Spleen (tissue), 11 donors: ENCODE measurements around the gene PRKAB1. TPM values are rescaled to one million over a fixed set of nuclear protein-coding genes. Genes with fewer than 3 reads are reported as not detected.

Experiments
- DNase-seq: peaks from one replicate; pipeline ENCODE4 v3.0.0-alpha.2; 2020
- H3K27ac ChIP-seq, 8 donors: fragments of 200-600 bp; sonication (generic) in 7 of 8; 1 replicate in 4 of 8; 2 replicates in 4 of 8; pipeline versions ENCODE4 v1.5.0 to v1.8.0; 2016 to 2021; ENCODE audit warnings: inconsistent platforms in 4 of 8, mild to moderate bottlenecking in 4 of 8, moderate library complexity in 1 of 8
- H3K27me3 ChIP-seq, 7 donors: fragments of 200-600 bp; sonication (generic) in 6 of 7; replicated peaks in 1 of 7; 1 replicate in 4 of 7; 2 replicates in 3 of 7; pipeline versions ENCODE4 v1.5.0 to v1.8.0; 2016 to 2021; ENCODE audit warnings: inconsistent platforms in 3 of 7, mild to moderate bottlenecking in 1 of 7
- H3K36me3 ChIP-seq, 6 donors: fragments of 200-600 bp; sonication (generic) in 5 of 6; 1 replicate in 4 of 6; 2 replicates in 2 of 6; pipeline versions ENCODE4 v1.5.0 to v1.8.0; 2016 to 2021; ENCODE audit warnings: inconsistent platforms in 2 of 6
- H3K4me1 ChIP-seq, 6 donors: fragments of 200-600 bp; sonication (generic) in 5 of 6; 1 replicate in 3 of 6; 2 replicates in 3 of 6; pipeline versions ENCODE4 v1.5.0 to v1.8.0; 2016 to 2021; ENCODE audit warnings: inconsistent platforms in 3 of 6
- H3K4me3 ChIP-seq, 8 donors: fragments of 200-600 bp; sonication (generic) in 7 of 8; 1 replicate in 4 of 8; 2 replicates in 4 of 8; pipeline versions ENCODE4 v1.5.0 to v1.8.0; 2016 to 2021; ENCODE audit warnings: inconsistent platforms in 4 of 8, mild to moderate bottlenecking in 4 of 8, moderate library complexity in 2 of 8
- H3K9me3 ChIP-seq, 8 donors: fragments of 200-600 bp; sonication (generic) in 7 of 8; 1 replicate in 4 of 8; 2 replicates in 4 of 8; pipeline versions ENCODE4 v1.5.0 to v1.8.0; 2016 to 2021; ENCODE audit warnings: inconsistent platforms in 4 of 8
- POLR2A ChIP-seq, 3 donors: fragments of 450-650 bp; IDR thresholded peaks; one replicate each; pipeline ENCODE4 v1.5.1; 2017; ENCODE audit warnings: antibody characterized with exemption in 3 of 3, mild to moderate bottlenecking in 1 of 3
- POLR2AphosphoS5 ChIP-seq, 3 donors: sonication (generic); formaldehyde crosslinking; IDR thresholded peaks; one replicate each; pipeline ENCODE4 v1.5.1; 2017; ENCODE audit warnings: antibody characterized with exemption in 3 of 3
- WGBS, 5 donors: extraction: QIAGEN DNeasy Blood & Tissue Kit in 3 of 5; methylation state at CpG; one replicate each; pipeline versions ENCODE4 v1.1.5 to v1.1.7; 2013 to 2018; 5-methylcytosine and 5-hydroxymethylcytosine counted together
- intact Hi-C: fragments of 100-400 bp; cut with DNase I; formaldehyde crosslinking; loops from one replicate; pipeline ENCODE4 v1.15.0; 2023; ENCODE audit warnings: low total_unique reads
- polyA plus RNA-seq, 3 donors: library from polyadenylated mRNA; stranded (reverse); fragments of 200-250 nt; gene quantifications; one replicate each; pipeline ENCODE4 v1.2.1, GENCODE V29; 2013
- total RNA-seq, 7 donors: library from RNA; depleted of rRNA in 3 of 7; stranded (reverse); fragments of >200 nt in 3 of 7; fragmentation: NEBNext Ultra II Directional in 4 of 7; extraction: Animal tissue kit (Norgen Biotek cat#: 25700) in 4 of 7; gene quantifications; one replicate each; pipeline versions ENCODE4 v1.1.0 to v1.2.1, GENCODE V29; 2016 to 2021
- TF ChIP-seq, protein P1 (sequence below), 11 experiments: fragments of 200-600 bp in 7 of 11; fragments of 450-650 bp in 4 of 11; sonication (generic) in 4 of 11; IDR thresholded peaks in 8 of 11; conservative IDR thresholded peaks in 3 of 11; 1 replicate in 7 of 11; 2 replicates in 4 of 11; pipeline versions ENCODE4 v1.4.0 to v1.8.0; 2016 to 2021; ENCODE audit warnings: antibody characterized with exemption in 11 of 11, inconsistent platforms in 4 of 11, mild to moderate bottlenecking in 1 of 11
- donor health status: healthy with polysubstance abuse.
- donor health status: DM: no; HTN: no; CAD: no; lungs with moderate emphysema.
- donor health status: DM: no; HTN: no; CAD: no.
- donor health status: Bipolar disorder and iron deficiency.
- donor health status: healthy.
- donor health status: DM: no; HTN: no; CAD: no.
- donor health status: DM: yes; HTN: yes; CAD: no.

The PRKAB1 gene
- total and polyA plus RNA-seq, 10 donors, result 28.3 to 69.2 (median 42.5) TPM

DNA sequence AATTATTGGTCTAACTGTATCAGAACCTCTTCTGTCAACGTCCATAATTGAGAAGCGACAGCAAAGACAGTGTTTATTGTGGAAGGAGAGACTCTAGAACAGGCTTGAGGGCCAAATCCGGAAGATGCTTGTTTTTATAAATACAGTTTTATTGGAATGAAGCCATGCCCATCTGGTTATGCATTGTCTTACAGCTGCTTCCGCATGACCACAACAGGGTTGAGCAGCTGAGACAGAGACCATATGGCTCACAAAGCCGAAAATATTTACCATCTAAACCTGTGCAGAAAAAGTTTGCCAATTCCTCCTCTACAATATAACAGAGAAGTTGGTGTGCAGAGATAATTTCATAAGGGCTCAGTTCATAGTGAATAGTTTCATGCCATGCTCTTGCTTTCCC, 24.5 kb downstream of the PRKAB1 start:
- Histone ChIP-seq H3K27me3 (no peaks in the 10 kb centered on the region), H3K4me1 (peaks cover 0 to 31% (median 11%) of the 10 kb centered on the region in 6 donors), H3K4me3 (no peak overlapping the region), H3K36me3 (peaks cover 0 to 74% (median 0%) of the 10 kb centered on the region in 6 donors), H3K27ac (peak overlapping the region in 7 of 8 donors; percentile 6 to 78 (median 71)), H3K9me3 (no peaks in the 10 kb centered on the region)
- WGBS, 5 donors, result 72 to 88% (median 80%) methylated on average over 5 of the region's 5 CpGs
- DNase-seq, result no peak
- intact Hi-C loops, result no loop called here
- TF ChIP-seq POLR2A (IDR thresholded peaks at IDR 0.05) (no peak), POLR2AphosphoS5 (IDR thresholded peaks at IDR 0.05) (peak in 1 of 3 donors; percentile 40)

DNA sequence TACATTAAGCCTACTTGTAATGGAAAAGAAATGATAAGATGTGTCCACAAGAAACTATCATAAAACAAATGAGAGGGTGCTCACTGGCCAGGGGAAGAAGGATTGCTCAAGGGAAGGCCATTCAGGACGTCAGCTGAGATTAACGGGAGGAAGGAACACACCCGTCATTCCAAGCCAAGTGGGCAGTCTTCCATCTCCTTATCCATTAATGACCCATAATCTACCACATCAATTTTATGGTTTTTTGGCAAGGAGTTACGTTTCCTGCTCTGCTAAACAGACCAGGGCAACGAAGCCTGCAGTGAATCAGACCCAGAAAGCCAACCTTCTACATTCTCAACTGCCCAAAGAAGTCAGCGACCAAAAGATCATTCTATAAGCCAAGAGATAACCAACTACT, 25.1 kb downstream of the PRKAB1 start:
- 54 to 67% (median 64%) methylated on average over 6 of the region's 6 CpGs for WGBS, 5 donors
- H3K4me1 ChIP-seq, result peaks cover 0 to 30% (median 11%) of the 10 kb centered on the region in 6 donors
- intact Hi-C loops, result no loop called here
- no peaks in the 10 kb centered on the region for H3K9me3 ChIP-seq
- H3K4me3 ChIP-seq, result no peak overlapping the region
- peaks cover 0 to 76% (median 0%) of the 10 kb centered on the region in 6 donors for H3K36me3 ChIP-seq
- peak overlapping the region in 7 of 8 donors; percentile 32 to 78 (median 72) for H3K27ac ChIP-seq
- DNase-seq, result no peak
- H3K27me3 ChIP-seq, result no peaks in the 10 kb centered on the region
- TF ChIP-seq POLR2A (IDR thresholded peaks at IDR 0.05) (no peak), POLR2AphosphoS5 (IDR thresholded peaks at IDR 0.05) (peak in 1 of 3 donors; percentile 83)

DNA sequence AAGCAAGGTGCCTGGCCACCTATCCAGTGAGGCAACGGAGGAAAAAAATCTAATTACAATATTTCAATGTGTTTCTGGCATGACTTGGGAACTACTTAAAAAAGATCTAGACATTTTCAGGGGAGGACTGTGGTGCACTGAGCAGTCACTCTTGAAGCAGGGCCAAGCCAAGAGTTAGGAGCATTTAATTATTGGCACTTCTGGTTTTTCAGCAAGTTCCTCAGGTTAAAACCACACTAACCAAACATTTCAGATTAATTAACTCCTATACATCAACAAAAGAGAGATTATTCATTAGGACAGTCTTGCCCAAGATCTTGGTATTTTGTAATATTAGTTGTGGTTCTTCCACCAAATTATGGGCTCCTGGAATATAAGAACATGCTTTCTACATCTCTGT, 25.6 kb downstream of the PRKAB1 start:
- H3K4me3 ChIP-seq, result no peak overlapping the region
- H3K27me3 ChIP-seq, result no peaks in the 10 kb centered on the region
- H3K36me3 ChIP-seq, result peaks cover 0 to 76% (median 0%) of the 10 kb centered on the region in 6 donors
- DNase-seq, result no peak
- intact Hi-C loops, result no loop called here
- whole genome bisulfite sequencing, 5 donors, result 50 to 89% (median 73%) methylated on average over 1 of the region's 1 CpG
- H3K9me3 ChIP-seq, result no peaks in the 10 kb centered on the region
- H3K27ac ChIP-seq, result peak overlapping the region; percentile 32 to 78 (median 72)
- no peak for TF ChIP-seq POLR2A (IDR thresholded peaks at IDR 0.05)
- no peak for TF ChIP-seq POLR2AphosphoS5 (IDR thresholded peaks at IDR 0.05)
- TF ChIP-seq, protein P1, sequence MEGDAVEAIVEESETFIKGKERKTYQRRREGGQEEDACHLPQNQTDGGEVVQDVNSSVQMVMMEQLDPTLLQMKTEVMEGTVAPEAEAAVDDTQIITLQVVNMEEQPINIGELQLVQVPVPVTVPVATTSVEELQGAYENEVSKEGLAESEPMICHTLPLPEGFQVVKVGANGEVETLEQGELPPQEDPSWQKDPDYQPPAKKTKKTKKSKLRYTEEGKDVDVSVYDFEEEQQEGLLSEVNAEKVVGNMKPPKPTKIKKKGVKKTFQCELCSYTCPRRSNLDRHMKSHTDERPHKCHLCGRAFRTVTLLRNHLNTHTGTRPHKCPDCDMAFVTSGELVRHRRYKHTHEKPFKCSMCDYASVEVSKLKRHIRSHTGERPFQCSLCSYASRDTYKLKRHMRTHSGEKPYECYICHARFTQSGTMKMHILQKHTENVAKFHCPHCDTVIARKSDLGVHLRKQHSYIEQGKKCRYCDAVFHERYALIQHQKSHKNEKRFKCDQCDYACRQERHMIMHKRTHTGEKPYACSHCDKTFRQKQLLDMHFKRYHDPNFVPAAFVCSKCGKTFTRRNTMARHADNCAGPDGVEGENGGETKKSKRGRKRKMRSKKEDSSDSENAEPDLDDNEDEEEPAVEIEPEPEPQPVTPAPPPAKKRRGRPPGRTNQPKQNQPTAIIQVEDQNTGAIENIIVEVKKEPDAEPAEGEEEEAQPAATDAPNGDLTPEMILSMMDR (IDR thresholded peaks at IDR 0.05 in 8 of 11, conservative IDR thresholded peaks at IDR 0.05 in 3 of 11), result no peak
- peaks cover 0 to 30% (median 11%) of the 10 kb centered on the region in 6 donors for H3K4me1 ChIP-seq

DNA sequence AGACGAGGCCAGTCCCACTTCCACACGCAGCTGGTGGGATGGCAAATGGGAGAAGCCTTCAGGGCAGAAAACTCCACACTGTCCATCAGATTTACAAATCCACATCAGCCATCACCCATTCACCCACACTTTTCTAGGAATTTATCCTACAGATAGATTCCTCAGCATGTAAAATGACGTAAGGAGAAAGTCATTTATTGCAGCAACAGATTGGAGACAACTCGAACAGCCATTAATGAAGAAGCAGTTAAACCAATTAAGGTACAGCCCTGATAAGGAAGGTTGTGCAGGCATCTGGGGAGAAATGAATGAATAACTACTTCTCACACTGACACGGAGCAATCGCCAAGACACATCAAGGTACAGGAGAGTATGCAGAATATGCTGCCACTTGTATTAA, 26.2 kb downstream of the PRKAB1 start:
- Histone ChIP-seq H3K27me3 (no peaks in the 10 kb centered on the region), H3K4me3 (no peak overlapping the region), H3K36me3 (peaks cover 0 to 74% (median 0%) of the 10 kb centered on the region in 6 donors), H3K9me3 (no peaks in the 10 kb centered on the region), H3K4me1 (peaks cover 0 to 30% (median 11%) of the 10 kb centered on the region in 6 donors), H3K27ac (peak overlapping the region; percentile 32 to 78 (median 72))
- TF ChIP-seq, protein P1 (IDR thresholded peaks at IDR 0.05 in 8 of 11, conservative IDR thresholded peaks at IDR 0.05 in 3 of 11), result no peak
- no peak for TF ChIP-seq POLR2A (IDR thresholded peaks at IDR 0.05)
- no peak for TF ChIP-seq POLR2AphosphoS5 (IDR thresholded peaks at IDR 0.05)
- intact Hi-C loops, result no loop called here
- DNase-seq, result no peak
- 84 to 95% (median 89%) methylated on average over 6 of the region's 6 CpGs for WGBS, 5 donors

DNA sequence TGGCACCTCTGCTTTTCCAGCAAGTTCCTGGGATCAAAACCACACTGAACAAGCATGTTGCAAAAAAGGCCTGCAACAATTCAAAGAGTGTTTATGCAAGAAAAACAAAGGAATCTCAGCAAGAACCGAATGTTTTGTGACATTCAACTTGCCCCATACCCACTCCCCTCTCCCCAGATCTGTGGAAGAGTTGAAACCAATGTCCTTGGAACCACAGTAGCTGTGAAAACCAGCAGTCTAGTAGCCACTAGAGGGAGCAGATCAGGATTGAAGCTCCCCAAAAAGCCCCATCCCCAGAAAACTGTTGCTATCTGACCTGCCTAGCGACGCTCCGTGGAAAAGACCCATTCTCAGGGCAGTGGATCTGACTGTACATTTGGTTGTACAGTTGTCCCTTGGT, 27.1 kb downstream of the PRKAB1 start:
- no peaks in the 10 kb centered on the region for H3K9me3 ChIP-seq
- H3K27me3 ChIP-seq, result no peaks in the 10 kb centered on the region
- H3K4me3 ChIP-seq, result no peak overlapping the region
- 89 to 93% (median 92%) methylated on average over 4 of the region's 4 CpGs for WGBS, 5 donors
- peaks cover 0 to 30% (median 11%) of the 10 kb centered on the region in 6 donors for H3K4me1 ChIP-seq
- intact Hi-C loops, result no loop called here
- peaks cover 0 to 74% (median 0%) of the 10 kb centered on the region in 6 donors for H3K36me3 ChIP-seq
- H3K27ac ChIP-seq, result peak overlapping the region in 4 of 8 donors; percentile 26 to 78 (median 72)
- no peak for DNase-seq
- TF ChIP-seq, protein P1 (IDR thresholded peaks at IDR 0.05 in 8 of 11, conservative IDR thresholded peaks at IDR 0.05 in 3 of 11), result peak in 6 of 11 experiments; percentile 22 to 34 (median 31)
- TF ChIP-seq POLR2A (IDR thresholded peaks at IDR 0.05), result no peak
